Left lobe of liver (tissue), 2 donors: ENCODE results near the gene PCBP3. TPM values are rescaled to one million over a fixed set of nuclear protein-coding genes. Genes with fewer than 3 reads are reported as not detected.

Source experiments
- ATAC-seq: fragments of 200-7000 bp; cut with Tn5 transposase; one replicate; pipeline ENCODE4 v1.9.1; 2020; ENCODE audit warnings: mild to moderate bottlenecking, moderate library complexity
- DNase-seq: peaks from one replicate; pipeline ENCODE4 v3.0.0-alpha.2; 2020; ENCODE audit warnings: low spot score
- total RNA-seq: library from RNA; stranded (reverse); gene quantifications from one replicate; pipeline ENCODE4 v1.2.1, GENCODE V29; 2021
- donor health status: DM: no; HTN: no; CAD: no; lungs with moderate emphysema.
- donor health status: DM: no; HTN: yes; CAD: no.

The PCBP3 gene
- total RNA-seq, 1 donor from 2014 or later: 0.83 TPM

DNA sequence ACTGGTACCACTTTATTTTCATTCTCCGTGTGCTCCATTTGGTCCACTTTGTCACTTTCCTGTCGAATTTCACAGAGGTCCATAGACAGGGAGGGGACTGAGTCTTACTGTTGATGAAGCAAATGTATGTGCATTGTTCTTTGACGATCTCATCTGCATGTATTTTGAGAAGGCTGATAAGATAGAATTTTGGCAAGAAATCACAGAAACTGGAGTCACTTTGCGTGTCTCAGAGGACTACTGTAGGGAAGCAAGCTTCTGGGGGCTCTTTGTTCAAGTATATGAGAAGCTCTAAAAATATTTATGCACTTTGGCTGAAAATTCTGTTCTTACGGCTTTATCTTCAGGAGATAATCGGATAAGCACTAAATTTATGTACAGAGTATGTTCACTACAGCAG, 78.1 kb downstream of the PCBP3 start:
- ATAC-seq (no peak), DNase-seq (no peak)

DNA sequence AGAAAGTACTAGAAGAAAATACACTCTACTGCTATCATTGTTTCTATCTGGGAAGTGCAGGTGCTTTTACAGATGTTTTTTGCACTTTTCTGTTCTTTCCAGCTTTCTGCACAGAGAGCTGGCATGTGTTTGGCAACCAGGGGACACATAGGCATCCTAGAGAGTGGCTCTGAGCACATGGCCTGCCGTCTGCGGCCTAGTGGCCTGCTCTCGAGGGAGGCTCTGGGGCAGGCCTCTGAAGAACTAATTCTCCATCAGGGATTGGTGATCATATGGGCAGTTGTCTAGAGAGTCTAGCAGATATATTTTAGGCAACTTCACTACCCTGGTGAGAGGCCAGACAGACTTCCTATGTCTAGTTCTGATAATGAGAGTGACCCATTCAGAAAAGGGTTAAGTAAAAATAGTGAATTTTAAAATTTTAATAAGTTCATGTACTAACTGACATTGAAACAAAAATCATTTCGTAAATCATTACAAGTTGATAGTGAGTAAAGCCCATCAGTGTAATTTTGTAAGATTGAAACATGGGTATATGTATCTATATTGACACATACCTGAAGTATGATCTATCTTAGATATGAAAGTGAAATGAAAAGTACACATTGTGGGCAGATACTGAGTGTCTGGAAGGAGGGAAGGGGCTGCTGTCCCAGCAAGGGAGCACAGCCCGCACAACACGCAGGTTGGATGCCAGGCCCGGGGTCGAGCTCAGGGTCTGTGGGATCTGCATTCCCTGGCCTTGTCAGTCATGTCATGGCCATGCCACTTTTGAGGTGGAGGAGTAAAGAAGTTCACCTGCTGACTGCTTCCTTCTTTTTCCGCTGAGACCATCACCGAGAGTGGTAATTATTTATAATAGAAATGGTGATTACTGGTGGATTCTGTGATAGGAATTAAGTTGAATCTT, 79.8 kb downstream of the PCBP3 start:
- DNase-seq (no peak), ATAC-seq (no peak)

DNA sequence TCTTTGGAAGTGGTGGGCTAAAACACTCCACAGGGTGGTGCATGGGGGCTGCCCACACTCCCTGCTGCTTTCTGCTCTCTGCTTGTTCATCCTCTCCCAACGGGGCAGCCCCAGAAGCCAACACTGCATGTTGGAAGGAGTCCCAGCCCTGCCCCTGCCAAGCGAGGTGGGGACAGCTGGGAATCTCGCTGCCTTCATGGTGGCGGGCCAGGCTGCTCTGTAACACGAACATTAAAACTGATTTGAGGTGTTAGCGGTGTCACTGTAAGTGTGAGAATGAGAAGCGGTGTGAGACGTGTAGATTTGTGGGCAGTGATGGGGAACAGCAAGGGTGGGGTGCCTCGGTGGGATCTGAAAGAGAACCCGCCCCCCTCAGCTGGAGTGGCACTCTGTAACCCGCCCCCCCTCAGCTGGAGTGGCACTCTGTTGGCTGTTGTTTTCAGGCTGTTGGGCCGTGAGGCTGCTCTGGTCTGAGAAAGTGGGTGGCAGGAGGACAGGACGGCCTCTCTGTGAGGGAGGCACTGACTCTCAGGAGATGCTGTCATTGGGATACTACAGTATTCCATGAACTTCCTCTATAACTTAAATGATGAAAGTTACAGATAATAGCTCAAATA, 80.9 kb downstream of the PCBP3 start:
- ATAC-seq (no peak), DNase-seq (no peak)

DNA sequence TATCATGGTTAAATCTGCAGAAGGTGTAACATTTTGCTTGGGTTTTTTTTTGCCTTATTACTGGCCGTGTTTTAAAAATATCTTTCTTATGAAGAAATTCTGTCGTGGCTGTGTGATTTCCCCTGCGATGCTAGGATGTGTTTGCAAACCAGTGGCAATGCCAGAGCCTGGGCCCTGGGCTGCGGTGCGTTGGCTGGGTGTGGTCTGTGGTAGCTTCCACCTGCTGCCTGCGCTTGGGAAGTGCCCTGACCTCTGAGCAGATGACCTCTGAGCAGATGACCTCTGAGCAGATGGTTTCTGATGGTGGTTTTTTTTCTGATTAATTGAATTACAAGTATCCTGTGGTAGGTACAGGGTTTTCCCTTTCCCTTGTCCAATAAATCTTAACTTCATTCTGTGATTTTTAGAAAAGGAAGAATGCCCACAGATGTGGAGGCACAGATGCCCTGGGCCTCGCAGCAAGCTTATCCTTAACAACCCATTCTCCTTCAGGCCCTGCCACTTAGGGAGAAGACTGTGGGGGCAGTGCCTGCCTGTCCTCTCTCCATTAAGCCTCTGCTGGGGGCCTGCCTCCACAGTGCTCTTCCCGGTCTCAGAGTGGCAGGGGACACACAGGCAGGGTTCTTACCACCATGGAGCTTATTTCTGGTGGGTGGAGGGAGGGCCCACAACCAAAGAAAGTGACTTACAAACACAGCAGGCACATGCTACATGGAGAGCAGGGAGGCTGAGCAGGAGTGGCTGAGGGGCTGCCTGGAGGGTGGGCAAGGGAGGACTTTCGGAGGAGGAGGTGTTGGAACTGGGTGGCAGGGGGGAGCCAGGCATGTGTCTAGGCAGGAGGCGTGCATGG, 81.7 kb downstream of the PCBP3 start:
- ATAC-seq (no peak), DNase-seq (no peak)

DNA sequence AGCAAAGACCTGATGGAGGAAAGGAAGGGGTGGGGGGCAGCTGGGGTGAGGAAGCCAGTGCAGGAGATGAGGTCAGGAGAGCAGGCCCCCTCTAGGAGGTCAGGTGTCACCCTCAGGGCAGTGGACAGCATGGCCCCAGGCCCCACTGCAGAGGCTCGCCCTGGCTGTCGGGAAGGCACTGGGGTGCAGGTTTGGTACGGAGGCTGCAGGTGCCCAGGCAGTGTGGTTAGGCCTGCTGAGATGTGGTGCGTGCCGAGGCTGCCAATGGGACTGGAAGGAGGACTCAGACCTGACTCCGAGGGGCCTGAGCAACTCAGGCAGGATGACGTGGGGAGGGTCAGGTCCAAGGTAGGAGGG, 82.3 kb downstream of the PCBP3 start:
- DNase-seq (no peak), ATAC-seq (no peak)

DNA sequence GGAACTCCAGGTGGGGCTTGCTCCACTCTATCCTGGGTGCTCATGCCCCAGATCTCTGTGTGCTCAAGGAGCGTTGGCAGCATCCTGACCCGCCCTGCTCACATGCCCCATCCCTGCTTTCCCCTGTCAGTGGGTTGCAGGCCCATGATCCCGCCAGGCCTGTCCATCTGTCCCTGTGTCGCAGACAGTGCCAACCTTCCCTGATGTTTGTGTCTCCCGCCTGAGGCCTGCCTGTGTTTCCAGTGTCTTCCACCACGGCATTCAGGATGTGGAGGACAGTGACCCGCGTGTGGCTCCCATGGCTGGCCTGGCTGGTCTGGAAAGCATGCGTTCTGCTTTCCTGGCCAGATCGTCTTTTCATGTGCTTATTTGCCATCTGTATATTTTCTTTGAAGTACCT, 82.9 kb downstream of the PCBP3 start:
- ATAC-seq (no peak), DNase-seq (no peak)

DNA sequence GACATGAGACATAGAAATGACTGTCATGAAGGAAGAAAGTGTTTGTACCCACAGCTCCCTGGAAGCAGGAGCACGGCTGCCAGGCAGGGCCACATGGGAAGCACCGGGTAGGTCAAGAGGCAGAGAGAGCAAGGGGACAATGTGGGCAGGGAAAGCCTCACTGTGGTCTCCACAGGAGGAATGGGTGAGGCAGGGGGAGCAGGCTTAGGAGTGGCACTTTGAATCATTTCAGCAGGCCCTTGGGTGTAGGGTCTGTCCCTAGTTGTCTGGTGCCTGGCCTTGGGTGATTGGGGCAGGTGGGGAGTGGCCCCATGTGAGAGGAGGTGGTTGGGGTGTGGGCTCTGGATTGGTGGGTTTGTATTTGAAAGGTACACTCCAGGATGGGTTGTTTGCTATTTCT, 83.9 kb downstream of the PCBP3 start:
- DNase-seq (no peak), ATAC-seq (no peak)

DNA sequence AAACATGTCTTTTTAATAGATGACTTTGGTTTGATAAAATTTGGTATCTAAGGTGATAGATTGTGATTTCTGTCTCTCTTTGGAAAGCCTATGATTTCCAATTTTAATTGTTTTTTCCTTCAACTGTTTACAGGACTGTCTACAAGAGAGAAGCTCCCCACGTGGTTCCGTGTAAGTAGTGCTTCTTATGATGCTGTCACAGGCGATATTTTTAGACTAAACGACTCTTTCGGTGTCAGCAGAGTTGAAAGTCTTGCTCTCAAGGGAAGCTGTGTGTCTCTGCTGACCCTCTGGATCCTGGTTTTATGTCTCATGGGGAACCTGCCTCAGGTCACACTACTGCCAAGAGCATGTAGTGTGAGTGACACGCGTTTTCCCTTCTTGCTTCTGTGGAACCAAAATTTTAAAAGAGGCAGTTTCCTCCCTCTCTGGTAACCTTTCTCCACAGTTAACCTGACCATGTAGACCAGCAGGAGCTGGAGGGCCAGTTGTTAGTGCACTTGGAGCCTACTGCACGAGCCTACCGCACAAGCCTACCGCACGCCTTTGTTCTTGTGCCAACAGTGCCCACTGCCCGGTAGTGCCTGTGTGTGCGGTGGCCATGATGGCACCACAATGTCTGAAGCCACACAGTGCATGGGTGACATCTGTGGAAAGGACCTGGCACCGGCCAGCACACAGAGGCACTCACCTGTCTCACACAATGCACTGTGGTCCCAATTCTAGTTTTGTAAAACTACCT, 91.9 kb downstream of the PCBP3 start:
- DNase-seq (no peak), ATAC-seq (no peak)

DNA sequence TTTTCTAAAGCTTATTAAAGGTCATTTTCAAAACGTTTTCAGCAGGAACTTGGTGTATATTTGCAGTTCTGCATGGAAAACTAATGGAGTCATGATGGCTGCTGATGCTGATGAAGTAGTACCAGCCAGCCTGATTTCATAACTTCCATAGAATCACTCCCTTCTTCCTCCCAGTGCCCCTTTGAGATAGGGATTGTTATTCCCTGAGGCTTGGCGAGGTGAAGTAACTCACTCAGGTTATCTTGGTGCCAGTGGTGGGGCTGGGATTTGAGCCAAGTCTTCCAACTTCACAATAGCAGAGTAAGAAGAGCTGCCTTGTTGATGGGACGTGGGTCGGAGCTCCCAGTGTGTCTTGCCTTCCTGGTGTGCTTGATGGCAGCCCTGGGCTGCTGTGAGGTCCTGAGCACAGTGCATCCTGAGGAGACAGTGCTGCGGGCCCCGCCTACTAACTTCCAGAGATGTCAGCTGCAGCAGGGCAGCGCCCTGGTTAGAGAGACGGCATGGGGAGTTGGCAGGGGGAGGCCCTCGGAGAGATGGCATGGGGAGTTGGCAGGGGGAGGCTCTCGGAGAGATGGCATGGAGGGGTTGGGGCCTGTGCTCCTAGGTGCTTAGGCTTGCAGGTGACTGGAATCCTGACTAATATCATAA, 92.6 kb downstream of the PCBP3 start:
- ATAC-seq (no peak), DNase-seq (no peak)

DNA sequence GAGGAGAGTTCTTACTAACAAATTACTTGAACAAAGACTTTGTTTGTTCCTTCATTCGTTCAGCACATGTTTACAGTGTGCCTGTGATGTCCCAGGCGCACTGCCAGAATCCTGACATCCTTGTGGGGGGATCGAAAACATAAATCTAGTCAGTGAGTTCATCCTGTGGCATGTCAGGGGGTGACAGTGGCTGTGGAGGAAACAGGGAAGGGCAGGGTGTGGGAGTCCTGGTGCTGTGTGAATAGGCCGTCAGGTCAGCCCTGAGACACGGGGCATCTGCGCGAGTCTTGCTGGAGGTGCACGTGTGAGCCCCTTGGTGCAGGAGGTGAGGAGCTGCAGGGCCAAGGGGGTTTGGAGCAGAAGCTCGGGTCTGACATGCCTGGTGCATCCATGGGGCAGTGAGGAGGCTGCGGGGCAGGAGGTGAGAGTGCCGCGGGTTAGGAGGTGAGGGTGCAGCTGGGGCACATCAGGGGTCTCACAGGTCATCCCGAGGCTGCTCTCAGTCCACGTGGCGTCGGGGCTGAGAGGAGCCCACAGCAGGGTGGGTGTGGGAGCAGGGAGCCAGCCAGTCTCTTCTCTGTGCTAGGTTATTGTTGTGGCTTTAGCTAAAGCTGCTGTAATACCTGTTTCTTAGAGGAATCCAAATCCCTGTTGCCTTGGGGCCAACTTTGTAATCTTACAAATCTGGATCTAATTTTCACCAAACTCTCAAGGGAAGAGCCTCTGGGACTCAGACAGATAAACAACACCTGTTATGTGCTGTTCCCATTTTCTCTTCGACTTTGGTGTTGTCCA, 93.4 kb downstream of the PCBP3 start:
- DNase-seq (no peak), ATAC-seq (no peak)

DNA sequence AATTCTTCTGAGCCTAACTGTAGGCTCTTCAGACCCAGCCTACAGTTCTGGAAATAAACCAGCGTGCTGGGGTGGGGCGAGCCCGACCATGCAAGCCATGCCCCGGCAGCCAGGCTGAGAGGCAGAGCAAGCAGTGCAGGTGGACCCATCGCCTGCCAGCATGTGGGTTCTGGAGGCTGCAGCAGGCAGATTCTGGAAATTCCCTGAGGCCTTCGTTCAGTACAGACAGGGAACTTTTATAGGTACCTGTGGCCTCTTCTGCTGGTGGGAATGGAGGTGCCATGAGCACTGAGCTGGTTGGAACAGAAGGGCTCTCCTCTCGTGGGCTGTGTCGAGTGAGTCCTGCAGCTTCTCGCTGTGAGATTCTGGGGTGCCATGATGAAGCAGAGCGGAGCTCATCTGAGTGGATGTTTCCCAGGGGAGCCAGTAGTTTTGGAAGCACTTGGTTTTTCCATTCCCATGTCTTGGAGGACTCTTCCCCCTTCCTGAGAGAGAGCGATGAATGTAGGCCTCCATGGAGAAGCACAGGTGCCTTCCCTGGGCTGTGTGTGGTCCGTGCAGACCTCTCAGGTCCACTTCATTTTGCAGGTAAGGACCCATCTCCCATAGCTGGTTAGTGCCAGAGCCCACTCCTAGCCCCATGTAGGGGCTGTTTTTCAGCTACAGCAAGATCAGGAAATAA, 94.1 kb downstream of the PCBP3 start:
- DNase-seq (no peak), ATAC-seq (no peak)

DNA sequence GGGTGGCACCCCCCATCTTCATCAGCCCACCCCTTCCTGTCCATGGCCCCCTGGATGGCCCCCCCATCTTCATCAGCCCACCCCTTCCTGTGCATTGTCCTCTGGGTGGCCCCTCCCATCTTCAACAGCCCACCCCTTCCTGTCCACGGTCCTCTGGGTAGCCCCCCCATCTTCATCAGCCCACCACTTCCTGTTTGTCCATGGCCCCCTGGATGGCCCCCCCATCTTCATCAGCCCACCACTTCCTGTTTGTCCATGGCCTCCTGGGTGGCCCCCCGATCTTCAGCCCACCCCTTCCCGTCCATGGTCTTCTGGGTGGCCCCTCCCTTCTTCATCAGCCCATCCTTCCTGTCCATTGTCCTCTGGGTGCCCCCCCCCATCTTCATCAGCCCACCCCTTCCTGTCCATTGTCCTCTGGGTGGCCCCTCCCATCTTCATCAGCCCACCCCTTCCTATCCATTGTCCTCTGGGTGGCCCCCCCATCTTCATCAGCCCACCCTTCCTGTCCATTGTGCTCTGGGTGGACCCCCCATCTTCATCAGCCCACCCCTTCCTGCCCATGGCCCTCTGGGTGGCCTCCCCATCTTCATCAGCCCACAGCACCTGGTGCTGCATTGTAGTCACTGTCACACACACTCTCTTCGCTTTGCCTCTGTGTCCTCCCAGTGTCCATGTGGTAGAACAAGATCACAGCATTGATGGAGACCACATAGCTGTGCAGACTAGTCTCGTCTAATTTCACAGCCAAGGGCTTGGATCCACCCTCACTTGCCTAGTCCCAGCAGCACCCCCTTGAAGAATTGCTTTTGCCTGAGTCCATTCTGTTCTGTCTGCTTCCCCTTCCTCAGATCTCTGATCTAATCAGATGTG, 95.9 kb downstream of the PCBP3 start:
- no peak for ATAC-seq
- DNase-seq: no peak

DNA sequence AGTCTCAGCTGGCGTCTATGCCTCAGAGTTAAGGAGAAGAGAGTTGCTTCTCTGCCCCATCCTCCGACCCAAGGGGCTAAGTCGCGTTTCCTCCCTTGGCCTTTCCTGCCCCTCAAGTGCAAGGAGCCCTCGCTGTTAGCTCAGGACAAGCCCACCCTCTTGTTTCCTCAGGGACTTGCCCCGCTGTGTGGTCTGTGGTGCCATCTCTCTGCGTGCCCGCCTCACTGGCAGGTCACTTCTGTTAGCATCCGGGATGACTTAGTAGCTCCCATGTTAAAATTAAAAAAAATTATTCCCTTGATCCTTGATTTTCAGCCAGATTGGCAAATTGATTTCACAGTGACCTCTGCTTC, 96.5 kb downstream of the PCBP3 start:
- DNase-seq (no peak), ATAC-seq (no peak)

DNA sequence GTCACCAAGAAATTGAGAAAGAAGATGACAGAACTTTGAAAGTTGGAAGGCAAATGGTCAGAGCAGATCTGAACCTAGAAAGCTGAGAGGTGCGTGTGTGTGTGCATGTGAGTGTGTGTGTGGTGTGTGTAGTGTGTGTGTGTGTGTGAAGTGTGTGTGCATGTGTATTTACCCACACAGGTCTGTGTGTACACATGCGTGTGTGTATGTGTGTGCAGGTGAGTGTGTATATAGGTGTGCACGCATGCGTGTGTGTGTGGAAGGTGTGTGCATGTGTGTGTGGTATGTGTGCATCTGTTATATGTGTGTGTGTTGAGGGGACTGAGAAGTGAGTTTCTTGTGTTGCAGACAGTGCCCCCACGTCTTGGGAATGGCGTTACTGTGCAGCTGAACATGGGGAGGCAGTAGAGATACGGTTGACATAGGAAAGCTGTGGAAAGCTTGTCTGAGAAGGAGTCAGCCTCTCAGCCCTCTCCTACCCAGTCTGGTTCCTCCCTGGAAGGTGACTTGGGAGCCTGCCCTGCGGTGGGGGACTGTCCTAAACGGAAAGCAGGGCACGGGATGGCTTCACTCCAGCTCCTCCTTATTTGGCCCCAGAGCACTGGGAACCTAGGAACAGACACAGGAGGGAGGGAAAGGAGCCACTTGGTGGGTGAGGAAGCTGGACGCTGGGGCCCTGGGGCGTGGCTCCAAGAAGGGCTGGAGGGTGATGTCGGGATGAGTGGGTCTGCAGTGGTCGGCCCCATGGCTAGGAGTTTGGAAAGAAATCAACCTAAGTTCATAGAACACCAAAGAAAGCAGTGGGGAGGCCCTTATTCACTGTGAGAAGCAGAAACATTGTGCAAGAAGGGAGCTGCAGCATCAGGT, 97.2 kb downstream of the PCBP3 start:
- DNase-seq: no peak
- no peak for ATAC-seq

DNA sequence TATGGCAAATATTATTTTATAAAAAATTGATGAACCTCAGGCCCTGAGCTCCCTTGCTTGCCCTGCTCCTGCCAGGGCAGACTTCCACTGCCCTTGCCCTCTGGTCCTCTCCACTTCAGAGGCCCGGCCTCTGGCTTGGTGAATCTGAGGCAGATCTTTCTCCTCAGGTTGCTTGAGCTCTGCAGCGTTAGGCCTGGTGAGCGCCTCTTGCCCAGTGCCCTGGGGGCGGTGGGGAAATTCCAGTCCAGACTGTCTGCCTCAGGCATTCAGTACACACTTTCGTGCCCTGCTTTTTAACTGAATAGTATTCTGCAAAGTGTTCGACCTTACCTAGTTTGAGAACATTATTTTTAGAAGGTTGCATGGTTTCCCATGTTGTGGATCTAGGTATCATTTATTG, 98.2 kb downstream of the PCBP3 start:
- ATAC-seq (no peak), DNase-seq (no peak)

DNA sequence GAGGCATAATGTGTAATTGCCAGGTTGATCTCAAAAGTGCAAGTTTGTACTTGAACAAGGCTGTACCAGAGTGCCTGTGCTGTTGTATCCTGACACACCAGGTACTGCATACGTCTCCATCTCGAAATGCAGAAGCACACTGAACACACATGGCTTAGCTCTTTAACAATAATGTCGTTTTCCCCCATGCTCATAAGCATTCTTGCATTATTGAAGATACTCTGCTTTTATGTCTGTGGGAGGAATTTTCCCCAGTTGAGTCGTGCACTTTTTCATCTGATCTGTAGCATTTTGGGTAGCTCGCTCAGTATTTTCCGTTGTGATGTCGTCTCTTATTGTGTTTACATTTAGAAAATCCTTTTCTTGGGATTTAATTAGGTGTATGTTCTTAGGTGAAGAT, 98.7 kb downstream of the PCBP3 start:
- DNase-seq (no peak), ATAC-seq (no peak)

DNA sequence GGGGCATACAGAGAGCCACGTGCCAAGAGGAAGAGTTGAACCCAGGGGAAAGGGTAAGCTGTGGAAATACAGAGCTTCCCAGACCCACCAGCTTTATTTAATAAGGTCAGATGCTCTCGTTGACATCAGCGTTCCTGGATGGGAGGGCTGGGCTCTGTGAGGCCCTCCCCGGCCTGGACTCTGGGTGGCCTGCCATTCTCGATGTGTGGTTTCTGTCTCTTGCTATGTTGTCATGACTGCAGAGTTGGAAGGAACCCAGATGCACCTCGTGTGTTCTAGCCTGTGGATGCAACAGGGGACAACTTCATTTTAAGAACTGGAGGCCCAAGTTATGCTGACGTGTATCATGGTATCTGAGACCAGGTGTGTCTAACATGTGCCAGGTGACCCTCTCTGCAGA, 101.7 kb downstream of the PCBP3 start:
- DNase-seq (no peak), ATAC-seq (no peak)
